ENCODE results near the gene PLEKHA7.

PLEKHA7 gene

GRCh38 chr11:16959602-16960001 is 54.6 kb downstream of the PLEKHA7 start:
- H3K4me1 ChIP-seq (ENCODE audit: insufficient read depth, low read length), result peaks cover 23% of the 10 kb centered on the region

GRCh38 chr11:16958833-16959232 is 55.4 kb downstream of the PLEKHA7 start:
- 85% methylated on average over 5 of the region's 5 CpGs for WGBS
- Histone ChIP-seq H3K36me3 (ENCODE audit: insufficient read depth, low read length) (no peaks in the 10 kb centered on the region), H3K27me3 (ENCODE audit: insufficient read depth, low read length) (no peaks in the 10 kb centered on the region), H3K9me3 (ENCODE audit: insufficient read depth, low read depth, low read length) (no peaks in the 10 kb centered on the region), H3K9ac (ENCODE audit: low read depth, low read length) (no peak overlapping the region), H3K27ac (ENCODE audit: low read depth, low read length) (no peak overlapping the region), H3K4me3 (ENCODE audit: low read length) (no peak overlapping the region), H3K4me1 (ENCODE audit: insufficient read depth, low read length) (peaks cover 23% of the 10 kb centered on the region)

More at GRCh38 chr11:16959602-16960001, 54.6 kb downstream of the PLEKHA7 start:
- H3K9ac ChIP-seq (ENCODE audit: low read depth, low read length), result no peak overlapping the region
- H3K36me3 ChIP-seq (ENCODE audit: insufficient read depth, low read length), result no peaks in the 10 kb centered on the region
- WGBS, result 85% methylated on average over 4 of the region's 4 CpGs
- no peak overlapping the region for H3K4me3 ChIP-seq (ENCODE audit: low read length)
- no peak overlapping the region for H3K27ac ChIP-seq (ENCODE audit: low read depth, low read length)
- no peaks in the 10 kb centered on the region for H3K9me3 ChIP-seq (ENCODE audit: insufficient read depth, low read depth, low read length)
- H3K27me3 ChIP-seq (ENCODE audit: insufficient read depth, low read length), result no peaks in the 10 kb centered on the region

- Histone ChIP-seq H3K4me1 (ENCODE audit: insufficient read depth, low read length) (peaks cover 23% of the 10 kb centered on the region), H3K9me3 (ENCODE audit: insufficient read depth, low read depth, low read length) (no peaks in the 10 kb centered on the region), H3K4me3 (ENCODE audit: low read length) (no peak overlapping the region), H3K27me3 (ENCODE audit: insufficient read depth, low read length) (no peaks in the 10 kb centered on the region), H3K9ac (ENCODE audit: low read depth, low read length) (no peak overlapping the region), H3K27ac (ENCODE audit: low read depth, low read length) (0 out of 2 replicates have a peak overlapping the region, but pooled peaks have one; percentile 36), H3K36me3 (ENCODE audit: insufficient read depth, low read length) (no peaks in the 10 kb centered on the region)
- 66% methylated on average over 4 of the region's 5 CpGs for WGBS
These were observed 57.6 kb downstream of the PLEKHA7 start for GRCh38 chr11:16956538-16957153.

- H3K36me3 ChIP-seq (ENCODE audit: insufficient read depth, low read length), result no peaks in the 10 kb centered on the region
- no peaks in the 10 kb centered on the region for H3K9me3 ChIP-seq (ENCODE audit: insufficient read depth, low read depth, low read length)
- H3K27ac ChIP-seq (ENCODE audit: low read depth, low read length), result no peak overlapping the region
- H3K9ac ChIP-seq (ENCODE audit: low read depth, low read length), result no peak overlapping the region
- no peak overlapping the region for H3K4me3 ChIP-seq (ENCODE audit: low read length)
- no peaks in the 10 kb centered on the region for H3K27me3 ChIP-seq (ENCODE audit: insufficient read depth, low read length)
- H3K4me1 ChIP-seq (ENCODE audit: insufficient read depth, low read length), result peaks cover 13% of the 10 kb centered on the region
These were observed 60.6 kb downstream of the PLEKHA7 start for GRCh38 chr11:16953663-16954062.

- Histone ChIP-seq H3K9ac (ENCODE audit: low read depth, low read length) (no peak overlapping the region), H3K27ac (ENCODE audit: low read depth, low read length) (no peak overlapping the region), H3K9me3 (ENCODE audit: insufficient read depth, low read depth, low read length) (no peaks in the 10 kb centered on the region), H3K36me3 (ENCODE audit: insufficient read depth, low read length) (no peaks in the 10 kb centered on the region), H3K27me3 (ENCODE audit: insufficient read depth, low read length) (no peaks in the 10 kb centered on the region), H3K4me3 (ENCODE audit: low read length) (no peak overlapping the region), H3K4me1 (ENCODE audit: insufficient read depth, low read length) (peaks cover 11% of the 10 kb centered on the region)
- 70% methylated on average over 4 of the region's 6 CpGs for WGBS
These were observed 67.5 kb downstream of the PLEKHA7 start for GRCh38 chr11:16946477-16947282.

- WGBS, result 44% methylated on average over 9 of the region's 9 CpGs
- H3K9ac ChIP-seq (ENCODE audit: low read depth, low read length), result no peak overlapping the region
- peaks cover 11% of the 10 kb centered on the region for H3K4me1 ChIP-seq (ENCODE audit: insufficient read depth, low read length)
- H3K27me3 ChIP-seq (ENCODE audit: insufficient read depth, low read length), result no peaks in the 10 kb centered on the region
- no peaks in the 10 kb centered on the region for H3K36me3 ChIP-seq (ENCODE audit: insufficient read depth, low read length)
- H3K4me3 ChIP-seq (ENCODE audit: low read length), result no peak overlapping the region
- no peak overlapping the region for H3K27ac ChIP-seq (ENCODE audit: low read depth, low read length)
- H3K9me3 ChIP-seq (ENCODE audit: insufficient read depth, low read depth, low read length), result no peaks in the 10 kb centered on the region
These were observed 68.3 kb downstream of the PLEKHA7 start for GRCh38 chr11:16945671-16946469.

- H3K36me3 ChIP-seq (ENCODE audit: insufficient read depth, low read length), result no peaks in the 10 kb centered on the region
- 89% methylated on average over 1 of the region's 3 CpGs for WGBS
- H3K27ac ChIP-seq (ENCODE audit: low read depth, low read length), result no peak overlapping the region
- no peaks in the 10 kb centered on the region for H3K9me3 ChIP-seq (ENCODE audit: insufficient read depth, low read depth, low read length)
- H3K27me3 ChIP-seq (ENCODE audit: insufficient read depth, low read length), result no peaks in the 10 kb centered on the region
- H3K9ac ChIP-seq (ENCODE audit: low read depth, low read length), result no peak overlapping the region
- peaks cover 11% of the 10 kb centered on the region for H3K4me1 ChIP-seq (ENCODE audit: insufficient read depth, low read length)
- H3K4me3 ChIP-seq (ENCODE audit: low read length), result no peak overlapping the region
These were observed 71.3 kb downstream of the PLEKHA7 start for GRCh38 chr11:16942911-16943310.

DNA sequence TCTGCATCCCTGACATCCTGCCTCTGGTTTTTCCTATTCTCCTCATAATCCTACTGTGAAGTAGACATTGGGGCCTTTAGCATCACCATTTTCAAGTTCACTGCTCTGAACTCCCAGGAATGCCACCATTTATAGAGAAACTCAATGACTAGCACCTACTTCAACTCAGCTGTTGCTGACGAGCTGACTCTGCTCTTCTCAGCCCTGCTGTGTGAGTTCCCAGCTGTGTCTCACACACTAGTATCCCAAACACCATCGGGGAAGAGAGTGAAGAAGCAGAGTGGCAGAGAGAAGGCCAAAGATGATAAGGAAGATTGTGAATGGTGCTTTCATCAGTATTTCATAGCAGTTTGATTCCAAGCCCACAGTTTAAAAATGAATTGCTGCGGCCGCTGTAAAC is 71.9 kb downstream of the PLEKHA7 start:
- Histone ChIP-seq H3K9ac (ENCODE audit: low read depth, low read length) (no peak overlapping the region), H3K9me3 (ENCODE audit: insufficient read depth, low read depth, low read length) (no peaks in the 10 kb centered on the region), H3K4me1 (ENCODE audit: insufficient read depth, low read length) (peaks cover 11% of the 10 kb centered on the region), H3K27ac (ENCODE audit: low read depth, low read length) (no peak overlapping the region), H3K4me3 (ENCODE audit: low read length) (no peak overlapping the region), H3K36me3 (ENCODE audit: insufficient read depth, low read length) (no peaks in the 10 kb centered on the region), H3K27me3 (ENCODE audit: insufficient read depth, low read length) (no peaks in the 10 kb centered on the region)
- WGBS, result 82% methylated on average over 4 of the region's 4 CpGs

- Histone ChIP-seq H3K4me3 (ENCODE audit: low read length) (no peak overlapping the region), H3K27me3 (ENCODE audit: insufficient read depth, low read length) (no peaks in the 10 kb centered on the region), H3K36me3 (ENCODE audit: insufficient read depth, low read length) (no peaks in the 10 kb centered on the region), H3K4me1 (ENCODE audit: insufficient read depth, low read length) (peaks cover 11% of the 10 kb centered on the region), H3K9ac (ENCODE audit: low read depth, low read length) (no peak overlapping the region), H3K27ac (ENCODE audit: low read depth, low read length) (no peak overlapping the region), H3K9me3 (ENCODE audit: insufficient read depth, low read depth, low read length) (no peaks in the 10 kb centered on the region)
- WGBS, result 75% methylated on average over 5 of the region's 5 CpGs
These were observed 72.3 kb downstream of the PLEKHA7 start for GRCh38 chr11:16941935-16942334.

DNA sequence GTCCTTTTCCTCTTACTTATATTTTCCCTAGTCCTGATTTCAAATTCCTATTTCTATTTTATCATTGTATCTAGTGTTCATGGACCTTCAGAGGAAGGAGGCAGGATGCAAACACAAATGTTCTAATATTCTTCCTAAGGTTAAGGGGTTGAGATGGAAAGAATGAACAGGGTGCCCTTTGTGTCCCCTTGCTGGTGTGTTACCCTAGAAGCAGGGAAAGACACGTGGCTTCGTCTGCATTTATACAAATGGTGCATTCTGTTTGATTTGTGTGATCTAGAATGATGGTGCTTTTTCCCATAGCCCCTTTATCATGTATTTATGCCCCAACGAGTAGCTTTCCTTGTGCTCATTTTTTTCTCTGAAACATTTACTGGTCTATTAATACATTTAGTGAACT is 76.2 kb downstream of the PLEKHA7 start:
- no peaks in the 10 kb centered on the region for H3K9me3 ChIP-seq (ENCODE audit: insufficient read depth, low read depth, low read length)
- peaks cover 2% of the 10 kb centered on the region; the same call in 1 of the 2 replicates for H3K4me1 ChIP-seq (ENCODE audit: insufficient read depth, low read length)
- no peak overlapping the region for H3K4me3 ChIP-seq (ENCODE audit: low read length)
- H3K9ac ChIP-seq (ENCODE audit: low read depth, low read length), result no peak overlapping the region
- 84% methylated on average over 3 of the region's 3 CpGs for WGBS
- no peaks in the 10 kb centered on the region for H3K36me3 ChIP-seq (ENCODE audit: insufficient read depth, low read length)
- no peaks in the 10 kb centered on the region for H3K27me3 ChIP-seq (ENCODE audit: insufficient read depth, low read length)
- H3K27ac ChIP-seq (ENCODE audit: low read depth, low read length), result no peak overlapping the region

DNA sequence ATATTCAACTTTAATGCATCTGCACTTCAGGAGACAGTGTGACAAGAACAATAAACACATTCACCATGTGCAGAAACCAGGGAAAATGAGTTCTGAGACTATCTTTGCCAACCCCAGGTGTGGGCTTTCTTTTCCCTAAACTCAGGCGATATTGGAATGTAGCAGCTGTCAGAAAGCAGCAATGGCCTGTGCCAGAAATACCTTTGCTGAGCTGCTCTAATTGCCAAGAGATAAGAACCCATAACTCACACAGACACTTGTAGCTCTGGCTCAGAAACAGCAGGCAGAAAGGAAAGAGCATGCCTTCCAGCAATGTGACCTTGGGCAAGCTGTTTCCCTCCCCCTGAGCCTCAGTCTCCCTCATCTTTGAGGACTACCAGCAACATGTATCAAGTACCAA is 77.6 kb downstream of the PLEKHA7 start:
- Histone ChIP-seq H3K27ac (ENCODE audit: low read depth, low read length) (no peak overlapping the region), H3K4me3 (ENCODE audit: low read length) (no peak overlapping the region), H3K9ac (ENCODE audit: low read depth, low read length) (no peak overlapping the region), H3K36me3 (ENCODE audit: insufficient read depth, low read length) (no peaks in the 10 kb centered on the region), H3K27me3 (ENCODE audit: insufficient read depth, low read length) (no peaks in the 10 kb centered on the region), H3K9me3 (ENCODE audit: insufficient read depth, low read depth, low read length) (no peaks in the 10 kb centered on the region), H3K4me1 (ENCODE audit: insufficient read depth, low read length) (no peaks in the 10 kb centered on the region)
- 97% methylated on average over 1 of the region's 1 CpG for WGBS
